H1 (cell line): ENCODE results near the gene WDFY3. TPM values are rescaled to one million over a fixed set of nuclear protein-coding genes. Genes with fewer than 3 reads are reported as not detected.

Experiments used
- CTCF ChIA-PET: fragments of 300-600 bp; sonication (Branson Sonifier 250); formaldehyde crosslinking; loops from one replicate; lab custom pipeline; 2021; ENCODE audit not compliant: partially characterized antibody; lab: Charles Lee
- POLR2A ChIA-PET: fragments of 300-600 bp; sonication (Branson Sonifier 250); formaldehyde crosslinking; loops from one replicate; lab custom pipeline; 2021; ENCODE audit warnings: inconsistent platforms; ENCODE audit not compliant: partially characterized antibody; lab: Charles Lee
- DNase-seq, 2 experiments: peaks; one replicate each; pipeline versions ENCODE4 v3.0.0 to v3.0.0-alpha.2; 2010 to 2022; ENCODE audit warnings: low spot score in 2 of 2, low read depth in 1 of 2, mixed read lengths in 1 of 2
- FAIRE-seq: peaks from 2 replicates; lab custom pipeline; 2011; peaks lifted over from hg19 to GRCh38; lab: Jason Lieb, UNC
- H2AFZ ChIP-seq: 2 replicates; pipeline ENCODE4 v1.8.1; 2012; ENCODE audit warnings: low read length, inconsistent platforms
- H2AK5ac ChIP-seq: 2 replicates; pipeline ENCODE4 v1.6.1; 2013; ENCODE audit warnings: low read depth, low read length
- H2BK120ac ChIP-seq: replicated peaks from 2 replicates; pipeline ENCODE3; 2013; ENCODE audit warnings: low read depth, low read length, inconsistent platforms
- H2BK12ac ChIP-seq: 2 replicates; pipeline ENCODE4 v1.6.1; 2013; ENCODE audit warnings: low read depth, low read length
- H2BK15ac ChIP-seq: 2 replicates; pipeline ENCODE4 v1.6.1; 2013; ENCODE audit warnings: low read length
- H2BK20ac ChIP-seq: 2 replicates; pipeline ENCODE4 v1.6.1; 2013; ENCODE audit warnings: low read length
- H2BK5ac ChIP-seq: 2 replicates; pipeline ENCODE4 v1.6.1; 2013; ENCODE audit warnings: low read depth, low read length
- H3K14ac ChIP-seq: 2 replicates; pipeline ENCODE4 v1.6.1; 2013; ENCODE audit warnings: inconsistent platforms; ENCODE audit not compliant: insufficient read length
- H3K18ac ChIP-seq: 2 replicates; pipeline ENCODE4 v1.6.1; 2013; ENCODE audit warnings: low read length; ENCODE audit errors: extremely low read depth
- H3K23ac ChIP-seq: 2 replicates; pipeline ENCODE4 v1.6.1; 2013; ENCODE audit warnings: inconsistent platforms; ENCODE audit not compliant: insufficient read length
- H3K23me2 ChIP-seq: 2 replicates; pipeline ENCODE4 v1.6.1; 2013; ENCODE audit warnings: low read depth, low read length
- H3K27ac ChIP-seq: 2 replicates; pipeline ENCODE4 v1.6.1; 2011; ENCODE audit warnings: low read depth, low read length, inconsistent platforms
- H3K27me3 ChIP-seq, 4 experiments: replicated peaks in 1 of 4; 1 replicate in 1 of 4; 2 replicates in 3 of 4; pipeline versions ENCODE4 v1.6.1 to v1.8.1; 2011 to 2013; ENCODE audit warnings: low read length in 3 of 4, mild to moderate bottlenecking in 3 of 4, inconsistent platforms in 2 of 4, mixed read lengths in 2 of 4, moderate library complexity in 1 of 4; ENCODE audit not compliant: control insufficient read depth in 3 of 4, insufficient read depth in 3 of 4; ENCODE audit errors: extremely low read depth in 1 of 4
- H3K36me3 ChIP-seq, 4 experiments: 2 replicates each; pipeline versions ENCODE4 v1.6.1 to v1.8.1; 2011 to 2013; ENCODE audit warnings: mild to moderate bottlenecking in 4 of 4, low read length in 3 of 4, moderate library complexity in 2 of 4, control low read depth in 1 of 4, inconsistent platforms in 1 of 4; ENCODE audit not compliant: insufficient read depth in 4 of 4, control insufficient read depth in 2 of 4
- H3K4ac ChIP-seq: replicated peaks from 2 replicates; pipeline ENCODE3; 2013; ENCODE audit warnings: low read length, low read depth, mixed read lengths, inconsistent platforms; ENCODE audit not compliant: insufficient read length
- H3K4me1 ChIP-seq, 4 experiments: replicated peaks in 1 of 4; 1 replicate in 1 of 4; 2 replicates in 3 of 4; pipeline versions ENCODE4 v1.6.1 to v1.8.1; 2011 to 2013; ENCODE audit warnings: low read length in 3 of 4, inconsistent platforms in 2 of 4, mixed read lengths in 1 of 4; ENCODE audit not compliant: insufficient read depth in 4 of 4, control insufficient read depth in 3 of 4
- H3K4me2 ChIP-seq, 2 experiments: 2 replicates each; pipeline versions ENCODE4 v1.6.1 to v1.8.1; 2011 to 2013; ENCODE audit warnings: low read depth in 2 of 2, low read length in 2 of 2, control low read depth in 1 of 2, inconsistent platforms in 1 of 2, mild to moderate bottlenecking in 1 of 2; ENCODE audit not compliant: insufficient read depth in 1 of 2
- H3K4me3 ChIP-seq, 4 experiments: fragments of 200-600, 300-600 bp in 1 of 4; sonication (generic), shearing (Covaris generic), sonication (Bioruptor Twin) in 1 of 4; 2 replicates each; pipeline versions ENCODE4 v1.5.1 to v1.8.1; 2011 to 2016; ENCODE audit warnings: low read length in 4 of 4, low read depth in 3 of 4, control low read depth in 2 of 4, inconsistent platforms in 2 of 4, mild to moderate bottlenecking in 2 of 4, mixed read lengths in 1 of 4, moderate library complexity in 1 of 4; ENCODE audit not compliant: insufficient read depth in 2 of 4; ENCODE audit errors: extremely low read depth in 1 of 4
- H3K56ac ChIP-seq: replicated peaks from 2 replicates; pipeline ENCODE3; 2013; ENCODE audit warnings: low read depth, mild to moderate bottlenecking, mixed read lengths, low read length, inconsistent platforms; ENCODE audit not compliant: insufficient read length
- H3K79me1 ChIP-seq: 2 replicates; pipeline ENCODE4 v1.6.1; 2013; ENCODE audit warnings: low read depth, low read length, control low read depth
- H3K79me2 ChIP-seq, 2 experiments: 2 replicates each; pipeline versions ENCODE4 v1.6.1 to v1.8.1; 2012 to 2013; ENCODE audit warnings: low read length in 2 of 2, mild to moderate bottlenecking in 2 of 2, inconsistent platforms in 1 of 2; ENCODE audit not compliant: insufficient read depth in 2 of 2, control insufficient read depth in 1 of 2
- H3K9ac ChIP-seq, 4 experiments: replicated peaks in 1 of 4; 1 replicate in 1 of 4; 2 replicates in 3 of 4; pipeline versions ENCODE4 v1.6.1 to v1.8.1; 2011 to 2013; ENCODE audit warnings: low read depth in 3 of 4, low read length in 3 of 4, control low read depth in 2 of 4, mild to moderate bottlenecking in 2 of 4, moderate library complexity in 2 of 4, inconsistent platforms in 1 of 4; ENCODE audit errors: extremely low read depth in 1 of 4
- H3K9me3 ChIP-seq, 2 experiments: 2 replicates each; pipeline versions ENCODE4 v1.6.1 to v1.8.1; 2012 to 2013; ENCODE audit warnings: mild to moderate bottlenecking in 2 of 2, moderate library complexity in 2 of 2, control low read depth in 1 of 2, inconsistent platforms in 1 of 2, low read depth in 1 of 2, low read length in 1 of 2, mixed read lengths in 1 of 2; ENCODE audit not compliant: insufficient read depth in 2 of 2
- H4K20me1 ChIP-seq, 2 experiments: replicated peaks in 1 of 2; 2 replicates each; pipeline versions ENCODE3 to v1.8.1; 2011 to 2013; ENCODE audit warnings: inconsistent platforms in 2 of 2, low read length in 2 of 2, mild to moderate bottlenecking in 1 of 2; ENCODE audit not compliant: insufficient read depth in 2 of 2, control insufficient read depth in 1 of 2
- H4K5ac ChIP-seq: 2 replicates; pipeline ENCODE4 v1.6.1; 2013; ENCODE audit warnings: low read length, low read depth, mixed read lengths, inconsistent platforms; ENCODE audit not compliant: insufficient read length
- H4K8ac ChIP-seq: 2 replicates; pipeline ENCODE4 v1.8.0; 2013; ENCODE audit warnings: mild to moderate bottlenecking, moderate library complexity, low read length, inconsistent platforms; ENCODE audit not compliant: insufficient read depth; ENCODE audit errors: extremely low read depth
- H4K91ac ChIP-seq: replicated peaks from 2 replicates; pipeline ENCODE3; 2013; ENCODE audit warnings: low read length, mixed read lengths, inconsistent platforms; ENCODE audit not compliant: insufficient read length
- ATF3 ChIP-seq: IDR thresholded peaks from 2 replicates; pipeline ENCODE4 v1.6.1; 2011; ENCODE audit warnings: low read depth, mild to moderate bottlenecking, low read length; ENCODE audit not compliant: insufficient read depth
- BACH1 ChIP-seq: IDR thresholded peaks from 2 replicates; pipeline ENCODE4 v1.6.1; 2012; ENCODE audit warnings: low read length, improper control_type of control experiment
- EP300 ChIP-seq, 2 experiments: IDR thresholded peaks; 1 replicate in 1 of 2; 2 replicates in 1 of 2; pipeline ENCODE4 v1.6.1; 2011 to 2012; ENCODE audit warnings: low read depth in 2 of 2, low read length in 2 of 2, mild to moderate bottlenecking in 2 of 2, borderline replicate concordance in 1 of 2, inconsistent platforms in 1 of 2, moderate library complexity in 1 of 2
- GABPA ChIP-seq: IDR thresholded peaks from 2 replicates; pipeline ENCODE4 v1.6.1; 2011; ENCODE audit warnings: mild to moderate bottlenecking, low read length, moderate library complexity, borderline replicate concordance; ENCODE audit not compliant: insufficient read depth
- HDAC6 ChIP-seq: IDR thresholded peaks from one replicate; pipeline ENCODE4 v1.7.1; 2012; ENCODE audit warnings: low read depth, mild to moderate bottlenecking, inconsistent platforms, low read length, moderate library complexity
- KDM5A ChIP-seq: fragments of 200-600 bp; IDR thresholded peaks from 2 replicates; pipeline ENCODE4 v1.7.1; 2012; ENCODE audit warnings: mild to moderate bottlenecking, low read length, inconsistent platforms, mixed read lengths
- NANOG ChIP-seq: IDR thresholded peaks from 2 replicates; pipeline ENCODE4 v1.6.1; 2011; ENCODE audit warnings: low read length, low read depth, mild to moderate bottlenecking, inconsistent platforms; ENCODE audit not compliant: insufficient read depth, poor library complexity, severe bottlenecking
- POLR2AphosphoS5 ChIP-seq: IDR thresholded peaks from 2 replicates; pipeline ENCODE4 v1.6.1; 2011; ENCODE audit warnings: low read depth, low read length
- SAP30 ChIP-seq: fragments of 300-600 bp; sonication (generic); IDR thresholded peaks from 2 replicates; pipeline ENCODE4 v1.7.1; 2012; ENCODE audit warnings: low read length, moderate library complexity, mild to moderate bottlenecking, inconsistent platforms; ENCODE audit not compliant: insufficient read depth, insufficient replicate concordance
- SP1 ChIP-seq: IDR thresholded peaks from 2 replicates; pipeline ENCODE4 v1.6.1; 2011; ENCODE audit warnings: low read depth, low read length
- ZNF274 ChIP-seq: IDR thresholded peaks from 2 replicates; pipeline ENCODE4 v1.7.0; 2012; ENCODE audit warnings: low read length, borderline replicate concordance; ENCODE audit errors: extremely low read depth
- polyA plus RNA-seq, 7 experiments: library from polyadenylated mRNA; depleted of rRNA in 3 of 7; stranded (reverse) in 5 of 7; unstranded in 2 of 7; fragments of >200 nt in 5 of 7; fragments of 200-250 nt in 2 of 7; gene quantifications; 1 replicate in 5 of 7; 2 replicates in 1 of 7; 4 replicates in 1 of 7; pipeline versions ENCODE4 v1.2.1 to v1.2.3, GENCODE V29; 2011 to 2013; ENCODE audit warnings: missing spikeins in 2 of 7, mixed read lengths in 2 of 7
- total RNA-seq: library from RNA; stranded (reverse); fragmentation: NEBNext Ultra II Directional; extraction: Animal tissue kit (Norgen Biotek cat#: 25700); gene quantifications from 2 replicates; pipeline ENCODE4 v1.2.1, GENCODE V29; 2021

The WDFY3 gene
- total and polyA plus RNA-seq, 2 of the 8 experiments (the other 6 are each of a cell fraction or from before 2014, with no cell fraction given): 25.6 to 62.4 TPM

GRCh38 chr4:84778041-84778440 is 188.4 kb downstream of the WDFY3 start:
- H4K5ac ChIP-seq: no peak overlapping the region
- no peak overlapping the region for H4K8ac ChIP-seq
- DNase-seq: no peak
- ChIA-PET POLR2A (interaction anchor here (0.6 kb wide), 1 partner anchor 193 kb away, joined by 3 read pairs; no protein-coding TSS in a partner anchor), CTCF (no interaction called here)
- no peaks in the 10 kb centered on the region for H3K27me3 ChIP-seq
- H3K18ac ChIP-seq: no peak overlapping the region
- no peaks in the 10 kb centered on the region for H3K79me1 ChIP-seq
- no peaks in the 10 kb centered on the region for H4K20me1 ChIP-seq
- no peak overlapping the region for H2BK12ac ChIP-seq
- no peak overlapping the region for H2BK20ac ChIP-seq
- no peaks in the 10 kb centered on the region for H3K79me2 ChIP-seq
- H2BK120ac ChIP-seq: no peak overlapping the region
- H4K91ac ChIP-seq: no peak overlapping the region
- H3K36me3 ChIP-seq: peaks cover 0 to 45% (median 13%) of the 10 kb centered on the region in 4 experiments; a peak in 6 of 8 replicates
- H2BK15ac ChIP-seq: no peak overlapping the region
- H3K27ac ChIP-seq: no peak overlapping the region
- FAIRE-seq: no peak
- H3K23ac ChIP-seq: no peak overlapping the region
- no peak overlapping the region for H2AK5ac ChIP-seq
- H3K4me2 ChIP-seq: no peak overlapping the region
- no peaks in the 10 kb centered on the region for H3K4me1 ChIP-seq
- H2BK5ac ChIP-seq: no peak overlapping the region
- TF ChIP-seq HDAC6: no peak
- no peak for TF ChIP-seq ATF3
- no peak for TF ChIP-seq BACH1
- no peak for TF ChIP-seq SAP30
- TF ChIP-seq POLR2AphosphoS5: no peak
- no peak for TF ChIP-seq SP1
- TF ChIP-seq KDM5A: no peak
- no peak for TF ChIP-seq ZNF274
- TF ChIP-seq EP300 (IDR thresholded peaks at IDR 0.05; ENCODE audit: borderline replicate concordance in 1 of 2, low read depth in 2 of 2, low read length in 2 of 2): no peak
- TF ChIP-seq NANOG: no peak
- TF ChIP-seq GABPA: no peak
- no peak overlapping the region for H3K56ac ChIP-seq
- no peak overlapping the region for H2AFZ ChIP-seq
- no peak overlapping the region for H3K14ac ChIP-seq
- no peak overlapping the region for H3K9ac ChIP-seq
- H3K9me3 ChIP-seq: no peaks in the 10 kb centered on the region
- H3K23me2 ChIP-seq: no peaks in the 10 kb centered on the region
- H3K4ac ChIP-seq: no peak overlapping the region
- no peak overlapping the region for H3K4me3 ChIP-seq
